ENCODE measurements around the gene PAIP2B. TPM values are rescaled to one million over a fixed set of nuclear protein-coding genes. Genes with fewer than 3 reads are reported as not detected.

Gene PAIP2B
- total RNA-seq, 1 experiment from 2014 or later = 5.9 TPM

GRCh38 chr2:71254776-71255175 is 27.9 kb upstream of the PAIP2B start:
- Histone ChIP-seq H3K36me3 (ENCODE audit: control insufficient read depth in 1 of 2, insufficient read depth in 2 of 2, low read length in 2 of 2) (no peaks in the 10 kb centered on the region), H2AFZ (ENCODE audit: low read depth, low read length, poor library complexity, severe bottlenecking) (no peak overlapping the region), H3K4me1 (ENCODE audit: control insufficient read depth in 1 of 2, insufficient read depth in 2 of 2, low read length in 2 of 2) (no peaks in the 10 kb centered on the region), H4K20me1 (ENCODE audit: insufficient read depth) (no peaks in the 10 kb centered on the region), H3K79me2 (ENCODE audit: insufficient read depth, low read length) (no peaks in the 10 kb centered on the region), H3K27ac (ENCODE audit: low read depth, low read length) (no peak overlapping the region), H3K4me2 (ENCODE audit: low read length) (no peak overlapping the region), H3K9me3 (ENCODE audit: control insufficient read depth in 1 of 2, insufficient read depth in 1 of 2, low read depth in 1 of 2, low read length in 2 of 2) (no peaks in the 10 kb centered on the region), H3K4me3 (replicated peaks in 1 of 2; ENCODE audit: low read depth in 1 of 2, low read length in 2 of 2) (no peak overlapping the region), H3K9me2 (ENCODE audit: insufficient read depth) (no peaks in the 10 kb centered on the region), H3K27me3 (ENCODE audit: insufficient read depth, low read length) (0 out of 2 replicates have a peak, but pooled peaks cover 13% of the 10 kb centered on the region), H3K9ac (ENCODE audit: low read length) (no peak overlapping the region)
- CTCF ChIA-PET = no interaction called here
- POLR2A ChIA-PET = no interaction called here
- ATAC-seq = no peak
- intact Hi-C loops (cut with micrococcal nuclease) = no loop called here
- DNase-seq (ENCODE audit: low read depth, low spot score) = no peak
- BruUV-seq (replicated peaks) = no TSS peak
- RAD21 ChIA-PET (ENCODE audit: low non-redundant PET in 1 of 2, low total read pairs in 2 of 2, uncharacterized antibody in 2 of 2, unreplicated experiment in 2 of 2) = no interaction called here
- no peak for TF ChIP-seq EZH2phosphoT487 (IDR thresholded peaks at IDR 0.05; ENCODE audit: borderline replicate concordance)
- no peak for TF ChIP-seq JUND (IDR thresholded peaks at IDR 0.05)
- no peak for TF ChIP-seq REST (IDR thresholded peaks at IDR 0.05; ENCODE audit: low read depth)
- no peak for TF ChIP-seq YY1 (IDR thresholded peaks at IDR 0.05; ENCODE audit: extremely low read depth, insufficient replicate concordance, low read depth, low read length)
- no peak for TF ChIP-seq CBX3 (IDR thresholded peaks at IDR 0.05; ENCODE audit: low read depth)
- TF ChIP-seq SRF (IDR thresholded peaks at IDR 0.05; ENCODE audit: low read depth) = no peak
- TF ChIP-seq CEBPB (IDR thresholded peaks at IDR 0.05; ENCODE audit: low read depth) = no peak
- no peak for TF ChIP-seq POLR2AphosphoS5 (IDR thresholded peaks at IDR 0.05; ENCODE audit: low read depth, low read length)
- TF ChIP-seq RAD21 (IDR thresholded peaks at IDR 0.05; ENCODE audit: low read depth) = no peak
- TF ChIP-seq SP1 (IDR thresholded peaks at IDR 0.05; ENCODE audit: low read depth) = no peak
- no peak for TF ChIP-seq ZBTB33 (IDR thresholded peaks at IDR 0.05; ENCODE audit: extremely low read depth, insufficient replicate concordance, low read length)
- no peak for TF ChIP-seq EZH2 (IDR thresholded peaks at IDR 0.05)
- no peak for TF ChIP-seq FOSL1 (IDR thresholded peaks at IDR 0.05; ENCODE audit: low read depth)
- TF ChIP-seq CTCF (IDR thresholded peaks at IDR 0.05 in 2 of 3, conservative IDR thresholded peaks at IDR 0.05 in 1 of 3; ENCODE audit: borderline replicate concordance in 1 of 3, insufficient read depth in 1 of 3, low read depth in 2 of 3, low read length in 2 of 3) = no peak
- no peak for TF ChIP-seq POLR2A (IDR thresholded peaks at IDR 0.05; ENCODE audit: borderline replicate concordance, extremely low read depth, insufficient read depth, insufficient read length)
- no peak for TF ChIP-seq TCF7L2 (IDR thresholded peaks at IDR 0.05; ENCODE audit: borderline replicate concordance, extremely low read depth, insufficient read depth, insufficient read length)
- TF ChIP-seq MAX (IDR thresholded peaks at IDR 0.05) = no peak
- TF ChIP-seq SIN3A (IDR thresholded peaks at IDR 0.05; ENCODE audit: low read depth) = no peak
